HCT116 (cell line): ENCODE results near the gene ZNF862.

ENCODE experiments used
- CTCF ChIP-seq, 3 experiments: fragments of 200-600 bp in 1 of 3; sonication (generic) in 1 of 3; IDR thresholded peaks in 2 of 3; conservative IDR thresholded peaks in 1 of 3; 2 replicates each; pipeline ENCODE4 v1.5.1; 2012 to 2017; ENCODE audit warnings: low read depth in 2 of 3, low read length in 2 of 3, antibody characterized with exemption in 1 of 3, borderline replicate concordance in 1 of 3, control low read depth in 1 of 3, mild to moderate bottlenecking in 1 of 3, mixed read lengths in 1 of 3, mixed run types in 1 of 3, moderate library complexity in 1 of 3; ENCODE audit not compliant: insufficient read depth in 1 of 3
- EZH2 ChIP-seq: fragments of 200-600 bp; sonication (generic); IDR thresholded peaks from 2 replicates; pipeline ENCODE4 v1.6.1; 2017; ENCODE audit warnings: antibody characterized with exemption, mixed run types
- MAX ChIP-seq: IDR thresholded peaks from 2 replicates; pipeline ENCODE4 v1.6.1; 2012
- POLR2A ChIP-seq: IDR thresholded peaks from 2 replicates; pipeline ENCODE4 v1.7.0; 2011; ENCODE audit warnings: borderline replicate concordance; ENCODE audit not compliant: insufficient read depth, insufficient read length; ENCODE audit errors: extremely low read depth
- POLR2AphosphoS5 ChIP-seq: IDR thresholded peaks from 2 replicates; pipeline ENCODE4 v1.6.1; 2011; ENCODE audit warnings: mild to moderate bottlenecking, low read depth, low read length, moderate library complexity
- REST ChIP-seq: IDR thresholded peaks from 2 replicates; pipeline ENCODE4 v1.6.1; 2012; ENCODE audit warnings: low read depth
- TCF7L2 ChIP-seq: IDR thresholded peaks from 2 replicates; pipeline ENCODE4 v1.7.0; 2011; ENCODE audit warnings: borderline replicate concordance, inconsistent platforms; ENCODE audit not compliant: insufficient read depth, insufficient read length; ENCODE audit errors: extremely low read depth

- no peak for TF ChIP-seq MAX
- TF ChIP-seq EZH2 = no peak
- no peak for TF ChIP-seq POLR2A
- no peak for TF ChIP-seq CTCF (IDR thresholded peaks at IDR 0.05 in 2 of 3, conservative IDR thresholded peaks at IDR 0.05 in 1 of 3; ENCODE audit: borderline replicate concordance in 1 of 3, insufficient read depth in 1 of 3, low read depth in 2 of 3, low read length in 2 of 3)
- TF ChIP-seq TCF7L2 = no peak
- no peak for TF ChIP-seq POLR2AphosphoS5
- TF ChIP-seq REST = no peak
Observed at GRCh38 chr7:149813254-149814035, 24.7 kb upstream of the ZNF862 start.
